Measurements from ENCODE around the gene RHOC.

DNA sequence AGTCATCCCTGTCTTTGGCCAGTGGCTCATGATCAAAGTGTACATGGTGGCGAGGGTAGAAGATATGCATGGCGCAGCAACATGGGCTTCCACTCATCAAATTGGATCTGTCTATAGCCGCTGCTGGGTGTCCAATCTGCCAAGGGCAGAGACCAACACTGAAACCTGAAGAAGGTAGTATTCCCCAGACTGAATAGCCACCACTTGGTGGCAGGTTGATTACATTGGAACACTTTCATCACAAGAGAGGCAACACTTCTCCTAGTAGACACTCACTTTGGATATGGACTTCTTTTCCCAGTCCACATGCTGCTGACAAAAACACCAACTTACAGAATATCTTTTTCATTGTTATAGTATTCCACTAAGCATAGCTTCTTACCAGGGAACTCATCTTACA is 30.6 kb upstream of the RHOC start:
- TF ChIP-seq, protein P1, sequence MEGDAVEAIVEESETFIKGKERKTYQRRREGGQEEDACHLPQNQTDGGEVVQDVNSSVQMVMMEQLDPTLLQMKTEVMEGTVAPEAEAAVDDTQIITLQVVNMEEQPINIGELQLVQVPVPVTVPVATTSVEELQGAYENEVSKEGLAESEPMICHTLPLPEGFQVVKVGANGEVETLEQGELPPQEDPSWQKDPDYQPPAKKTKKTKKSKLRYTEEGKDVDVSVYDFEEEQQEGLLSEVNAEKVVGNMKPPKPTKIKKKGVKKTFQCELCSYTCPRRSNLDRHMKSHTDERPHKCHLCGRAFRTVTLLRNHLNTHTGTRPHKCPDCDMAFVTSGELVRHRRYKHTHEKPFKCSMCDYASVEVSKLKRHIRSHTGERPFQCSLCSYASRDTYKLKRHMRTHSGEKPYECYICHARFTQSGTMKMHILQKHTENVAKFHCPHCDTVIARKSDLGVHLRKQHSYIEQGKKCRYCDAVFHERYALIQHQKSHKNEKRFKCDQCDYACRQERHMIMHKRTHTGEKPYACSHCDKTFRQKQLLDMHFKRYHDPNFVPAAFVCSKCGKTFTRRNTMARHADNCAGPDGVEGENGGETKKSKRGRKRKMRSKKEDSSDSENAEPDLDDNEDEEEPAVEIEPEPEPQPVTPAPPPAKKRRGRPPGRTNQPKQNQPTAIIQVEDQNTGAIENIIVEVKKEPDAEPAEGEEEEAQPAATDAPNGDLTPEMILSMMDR (IDR thresholded peaks at IDR 0.05) = no peak
- TF ChIP-seq POLR2AphosphoS5 (IDR thresholded peaks at IDR 0.05; ENCODE audit: insufficient read depth in 1 of 2, low read depth in 1 of 2) = no peak
